ENCODE data around the gene IL10. TPM values are rescaled to one million over a fixed set of nuclear protein-coding genes. Genes with fewer than 3 reads are reported as not detected.

IL10 gene
- total RNA-seq, 1 experiment from 2014 or later, result not detected

- in situ Hi-C loops (cut with HindIII; ENCODE audit: low pct_unique_long_range_greater_than_20kb, low sequenced_read_pairs), result no loop called here
Observed at GRCh38 chr1:206727981-206728696, 44.2 kb downstream of the IL10 start.

GRCh38 chr1:206725109-206725963 lies 47.0 kb downstream of the IL10 start:
- peak; percentile 72 for DNase-seq (ENCODE audit: low read depth, low spot score)
- in situ Hi-C loops (cut with HindIII; ENCODE audit: low pct_unique_long_range_greater_than_20kb, low sequenced_read_pairs), result no loop called here

More at GRCh38 chr1:206727981-206728696, 44.2 kb downstream of the IL10 start:
- DNase-seq (ENCODE audit: low read depth, low spot score), result no peak

- in situ Hi-C loops (cut with HindIII; ENCODE audit: low pct_unique_long_range_greater_than_20kb, low sequenced_read_pairs), result no loop called here
- DNase-seq (ENCODE audit: low read depth, low spot score), result no peak
Observed at GRCh38 chr1:206723805-206724472, 48.4 kb downstream of the IL10 start.

GRCh38 chr1:206723462-206723804 lies 48.9 kb downstream of the IL10 start:
- in situ Hi-C loops (cut with HindIII; ENCODE audit: low pct_unique_long_range_greater_than_20kb, low sequenced_read_pairs), result no loop called here
- DNase-seq (ENCODE audit: low read depth, low spot score), result no peak

GRCh38 chr1:206722751-206723461 lies 49.4 kb downstream of the IL10 start:
- DNase-seq (ENCODE audit: low read depth, low spot score), result no peak
- in situ Hi-C loops (cut with HindIII; ENCODE audit: low pct_unique_long_range_greater_than_20kb, low sequenced_read_pairs), result no loop called here

GRCh38 chr1:206721454-206721853 lies 50.8 kb downstream of the IL10 start:
- no peak for DNase-seq (ENCODE audit: low read depth, low spot score)
- in situ Hi-C loops (cut with HindIII; ENCODE audit: low pct_unique_long_range_greater_than_20kb, low sequenced_read_pairs), result no loop called here

- DNase-seq (ENCODE audit: low read depth, low spot score), result no peak
- in situ Hi-C loops (cut with HindIII; ENCODE audit: low pct_unique_long_range_greater_than_20kb, low sequenced_read_pairs), result no loop called here
Observed at GRCh38 chr1:206719169-206719839, 53.0 kb downstream of the IL10 start.

- no peak for DNase-seq (ENCODE audit: low read depth, low spot score)
- in situ Hi-C loops (cut with HindIII; ENCODE audit: low pct_unique_long_range_greater_than_20kb, low sequenced_read_pairs), result no loop called here
Observed at GRCh38 chr1:206717674-206717989, 54.7 kb downstream of the IL10 start.

Small RNAs within 50 kb of the gene (small RNA-seq; reads per million reads assigned to genes)
- gene RF00019, result 0 reads per million in 2 experiments

Other genes with a start within 250 kb of the IL10 start
- 57.8 and 58.7 TPM in 2 replicates for gene EIF2D, start 160.0 kb downstream of the IL10 start, total RNA-seq (2014; rRNA removed; shearing (Covaris generic))
- 26.3 and 33.1 TPM in 2 replicates for gene DYRK3, start 137.0 kb downstream of the IL10 start, total RNA-seq (2014; rRNA removed; shearing (Covaris generic))
- 27.9 and 28.4 TPM in 2 replicates for gene MAPKAPK2, start 87.6 kb downstream of the IL10 start, total RNA-seq (2014; rRNA removed; shearing (Covaris generic))
- 0.26 TPM in 1 of 2 replicates, not detected in the other for gene IL19, start 1.7 kb downstream of the IL10 start, total RNA-seq (2014; rRNA removed; shearing (Covaris generic))
- not detected in 2 replicates for gene IL20, start 93.1 kb upstream of the IL10 start, total RNA-seq (2014; rRNA removed; shearing (Covaris generic))
- gene IL24, start 124.9 kb upstream of the IL10 start, total RNA-seq (2014; rRNA removed; shearing (Covaris generic)), result 0.37 TPM in 1 of 2 replicates, not detected in the other
- gene FCMR, start 149.4 kb upstream of the IL10 start, total RNA-seq (2014; rRNA removed; shearing (Covaris generic)), result 1.7 and 2.8 TPM in 2 replicates
- gene PIGR, start 174.0 kb upstream of the IL10 start, total RNA-seq (2014; rRNA removed; shearing (Covaris generic)), result not detected in 2 replicates
- not detected in 2 replicates for gene FCAMR, start 198.0 kb upstream of the IL10 start, total RNA-seq (2014; rRNA removed; shearing (Covaris generic))

All from SK-MEL-5 (cell line).